ENCODE measurements around the gene CLSTN2.

Gene CLSTN2

GRCh38 chr3:140152851-140153639 is 218.1 kb downstream of the CLSTN2 start:
- DNase-seq (ENCODE audit: low read depth) = no peak

GRCh38 chr3:140153736-140154135 is 218.8 kb downstream of the CLSTN2 start:
- DNase-seq (ENCODE audit: low read depth) = no peak

GRCh38 chr3:140157161-140157560 is 222.2 kb downstream of the CLSTN2 start:
- DNase-seq (ENCODE audit: low read depth) = no peak

- DNase-seq (ENCODE audit: low read depth) = no peak
Observed at GRCh38 chr3:140159646-140160045, 224.7 kb downstream of the CLSTN2 start.

GRCh38 chr3:140160553-140160952 is 225.6 kb downstream of the CLSTN2 start:
- DNase-seq (ENCODE audit: low read depth) = no peak

- no peak for DNase-seq (ENCODE audit: low read depth)
Observed at GRCh38 chr3:140162551-140162950, 227.6 kb downstream of the CLSTN2 start.

GRCh38 chr3:140163159-140163763 is 228.3 kb downstream of the CLSTN2 start:
- no peak for DNase-seq (ENCODE audit: low read depth)

- no peak for DNase-seq (ENCODE audit: low read depth)
Observed at GRCh38 chr3:140164156-140164555, 229.2 kb downstream of the CLSTN2 start.

- DNase-seq (ENCODE audit: low read depth) = no peak
Observed at GRCh38 chr3:140164922-140165590, 230.1 kb downstream of the CLSTN2 start.

GRCh38 chr3:140165781-140166180 is 230.8 kb downstream of the CLSTN2 start:
- no peak for DNase-seq (ENCODE audit: low read depth)

GRCh38 chr3:140166861-140167599 is 232.0 kb downstream of the CLSTN2 start:
- DNase-seq (ENCODE audit: low read depth) = no peak

GRCh38 chr3:140167600-140168281 is 232.8 kb downstream of the CLSTN2 start:
- no peak for DNase-seq (ENCODE audit: low read depth)

GRCh38 chr3:140170612-140171011 is 235.6 kb downstream of the CLSTN2 start:
- DNase-seq (ENCODE audit: low read depth) = no peak

GRCh38 chr3:140176526-140176925 is 241.5 kb downstream of the CLSTN2 start:
- DNase-seq (ENCODE audit: low read depth) = no peak

- DNase-seq (ENCODE audit: low read depth) = no peak
Observed at GRCh38 chr3:140177943-140178342, 243.0 kb downstream of the CLSTN2 start.

- DNase-seq (ENCODE audit: low read depth) = no peak
Observed at GRCh38 chr3:140178482-140178881, 243.5 kb downstream of the CLSTN2 start.

- no peak for DNase-seq (ENCODE audit: low read depth)
Observed at GRCh38 chr3:140180603-140181002, 245.6 kb downstream of the CLSTN2 start.

GRCh38 chr3:140185375-140185774 is 250.4 kb downstream of the CLSTN2 start:
- DNase-seq (ENCODE audit: low read depth) = no peak

- DNase-seq (ENCODE audit: low read depth) = no peak
Observed at GRCh38 chr3:140186421-140186920, 251.5 kb downstream of the CLSTN2 start.

GRCh38 chr3:140187028-140187427 is 252.0 kb downstream of the CLSTN2 start:
- no peak for DNase-seq (ENCODE audit: low read depth)

- no peak for DNase-seq (ENCODE audit: low read depth)
Observed at GRCh38 chr3:140187656-140188221, 252.8 kb downstream of the CLSTN2 start.
